Dedifferentiated amniotic fluid mesenchymal stem cell (primary cell): ENCODE data around the gene SYP.
"Not testable (repeated sequence)": the region's sequence is repeated elsewhere in the genome, so short reads cannot be mapped to it uniquely, and the experiment has no call there.

ENCODE experiments used
- DNase-seq: peaks from one replicate; pipeline ENCODE4 v3.0.0-alpha.2; 2016; ENCODE audit errors: extremely low spot score

SYP gene

DNA sequence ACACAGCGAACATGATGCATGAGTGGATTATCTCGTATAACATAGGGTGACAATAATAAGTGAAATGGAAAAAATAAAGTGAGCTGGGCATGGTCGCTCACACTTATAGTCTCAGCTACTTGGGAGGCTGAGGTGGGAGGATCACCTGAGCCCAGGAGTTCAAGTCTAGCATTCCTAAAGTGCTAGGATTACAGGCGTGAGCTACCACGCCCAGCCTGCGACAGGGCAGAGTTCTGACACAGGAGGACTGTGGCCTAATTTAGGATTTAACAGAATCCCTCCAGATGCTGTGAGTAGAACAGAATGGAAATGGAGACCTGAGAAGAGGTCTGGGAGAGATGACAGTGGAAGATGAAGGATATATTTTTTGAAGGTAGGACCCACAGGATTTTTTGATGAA is 10.4 kb downstream of the SYP start:
- DNase-seq = no peak

DNA sequence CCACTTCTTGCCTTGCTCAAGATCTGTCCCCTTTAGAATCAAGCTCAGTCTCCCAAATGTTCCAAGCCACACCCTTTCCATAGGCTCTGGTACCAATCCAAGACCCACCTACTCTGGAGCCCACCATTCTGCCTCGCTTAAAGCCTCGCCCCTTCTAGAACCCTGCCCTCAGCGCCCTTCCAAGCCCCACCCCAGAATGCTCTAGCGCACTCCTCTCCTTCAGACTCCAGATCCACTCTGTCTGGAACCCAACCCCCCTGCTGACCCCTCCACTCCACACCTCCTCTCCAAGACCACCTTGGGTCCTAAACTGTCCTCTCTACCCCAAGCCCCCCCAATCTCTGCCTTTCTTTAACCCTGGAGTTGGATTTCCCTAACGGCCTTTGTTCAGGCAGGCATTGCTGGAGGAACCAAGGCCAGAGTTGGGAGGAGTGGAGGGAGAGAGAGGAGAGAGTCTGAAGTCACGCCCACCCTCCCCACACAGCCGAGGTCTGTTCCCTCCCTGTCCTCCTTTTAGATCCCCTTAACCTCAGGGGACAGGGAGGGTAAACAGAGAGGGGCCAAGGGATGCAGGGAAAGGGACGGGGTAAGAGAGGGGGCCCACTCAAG is 11.4 kb downstream of the SYP start:
- no peak for DNase-seq

- DNase-seq = no peak
Observed at GRCh38 chrX:49187526-49187925, 12.5 kb downstream of the SYP start.

- no peak for DNase-seq
Observed at GRCh38 chrX:49187028-49187394, 13.0 kb downstream of the SYP start.

DNA sequence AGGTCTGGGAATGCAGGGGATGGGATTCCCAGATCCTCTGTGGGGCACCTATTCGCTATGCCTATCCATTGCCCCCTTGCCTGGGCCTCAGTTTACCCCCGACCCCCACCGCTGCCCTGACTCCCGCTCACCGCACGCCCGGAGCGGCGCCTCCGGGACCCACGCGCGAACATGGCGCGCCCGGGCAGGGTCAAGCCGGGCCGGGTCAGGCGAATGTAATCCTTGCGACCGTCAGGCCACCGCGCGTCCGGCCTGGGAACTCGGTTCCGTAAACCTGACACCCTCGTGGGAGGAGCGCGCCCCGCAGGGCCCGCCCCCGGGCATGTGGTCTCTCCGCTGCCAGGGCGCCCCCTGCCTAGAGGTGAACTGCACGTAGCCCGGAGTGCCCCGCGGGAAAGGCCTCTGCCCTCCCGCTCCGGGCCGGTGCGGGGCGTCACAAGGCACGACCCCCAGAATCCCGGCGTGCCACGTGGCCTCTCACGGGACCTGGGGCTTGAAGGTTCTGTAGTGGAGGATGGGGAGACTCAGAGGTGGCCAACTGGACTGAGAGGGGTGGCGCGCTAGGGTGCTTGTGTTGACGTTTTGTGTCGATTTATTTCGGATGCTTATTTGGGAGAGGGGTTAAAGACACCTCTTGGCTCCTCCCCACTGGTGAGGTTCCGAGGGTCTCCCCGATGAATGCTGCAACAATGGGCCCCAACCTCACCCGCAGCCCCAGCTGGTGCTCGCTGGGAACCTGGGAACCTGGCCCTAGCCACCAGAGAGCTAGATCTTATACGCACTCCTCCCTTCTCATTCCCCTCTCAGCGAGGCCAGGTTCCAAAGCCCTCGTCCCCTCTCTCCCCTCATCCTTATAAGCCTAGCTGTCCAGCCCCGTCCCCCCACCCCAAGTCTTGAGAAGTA is 13.6 kb downstream of the SYP start, which contains the start of gene PRICKLE3:
Gene PRICKLE3 (minus strand): TSS at position 249 of the 903 bp plus-strand sequence. CDS start 76 bp downstream, at position 173.
- no peak for DNase-seq

GRCh38 chrX:49184294-49185281 is 15.4 kb downstream of the SYP start:
- DNase-seq = peak; percentile 85

DNA sequence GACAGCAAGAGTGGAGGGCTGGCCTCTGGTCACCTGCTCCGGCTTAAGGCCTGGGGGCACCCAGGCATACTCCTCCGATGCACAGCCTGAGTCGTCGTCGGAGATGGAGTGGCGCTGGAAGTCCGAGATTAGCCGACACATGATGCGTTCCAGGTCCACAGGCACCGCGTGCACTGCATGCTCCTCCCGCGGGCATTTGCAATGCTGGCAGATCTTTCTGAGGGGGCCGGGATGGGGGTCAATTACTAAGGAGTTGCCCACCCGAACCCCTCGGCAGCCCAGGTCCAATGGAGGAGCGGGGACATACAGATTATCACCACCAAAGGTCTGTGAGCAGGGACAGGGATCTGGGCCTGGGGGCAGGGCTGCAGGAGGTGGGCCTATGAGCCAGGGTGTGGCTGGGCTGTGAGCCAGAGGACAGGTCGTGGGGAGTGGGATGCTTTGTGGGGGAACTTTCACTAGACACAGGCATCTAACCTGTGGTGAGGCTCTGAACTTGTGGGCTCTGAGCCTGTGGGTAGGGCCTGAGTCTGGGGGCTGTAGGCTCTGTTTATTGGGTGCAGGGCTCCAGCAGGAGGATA is 16.2 kb downstream of the SYP start:
- DNase-seq = no peak

- no peak for DNase-seq
Observed at GRCh38 chrX:49179358-49179757, 20.6 kb downstream of the SYP start.

- DNase-seq = no peak
Observed at GRCh38 chrX:49178537-49178936, 21.5 kb downstream of the SYP start.

DNA sequence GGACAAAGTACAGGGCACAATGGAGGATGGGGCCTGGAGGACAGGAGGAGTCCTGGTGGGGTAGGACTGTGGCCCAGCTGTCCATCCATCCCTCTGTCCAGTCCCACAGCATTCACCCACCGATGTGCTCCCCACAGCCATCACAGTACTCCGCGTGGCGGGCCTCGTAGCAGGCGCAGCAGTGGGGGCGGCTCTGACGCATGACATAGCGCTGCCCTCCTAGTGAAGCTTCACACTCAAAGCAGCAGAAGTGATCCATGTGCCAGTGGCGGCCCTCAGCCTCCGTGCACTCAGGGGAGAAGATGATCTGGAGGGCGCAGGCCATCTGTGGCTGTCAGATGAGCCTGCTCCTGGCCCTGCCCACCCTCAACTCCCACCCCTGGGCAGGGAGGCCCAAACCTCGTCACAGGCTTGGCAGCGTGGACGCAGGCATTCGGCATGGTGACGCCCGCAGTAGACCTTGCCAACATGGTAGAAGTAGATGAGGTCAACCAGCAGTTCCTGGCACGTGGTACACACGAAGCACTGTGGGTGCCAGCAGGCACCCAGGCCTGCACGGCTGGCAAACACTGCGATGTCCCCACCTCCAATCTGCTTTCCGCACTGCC is 22.0 kb downstream of the SYP start:
- DNase-seq = no peak

DNA sequence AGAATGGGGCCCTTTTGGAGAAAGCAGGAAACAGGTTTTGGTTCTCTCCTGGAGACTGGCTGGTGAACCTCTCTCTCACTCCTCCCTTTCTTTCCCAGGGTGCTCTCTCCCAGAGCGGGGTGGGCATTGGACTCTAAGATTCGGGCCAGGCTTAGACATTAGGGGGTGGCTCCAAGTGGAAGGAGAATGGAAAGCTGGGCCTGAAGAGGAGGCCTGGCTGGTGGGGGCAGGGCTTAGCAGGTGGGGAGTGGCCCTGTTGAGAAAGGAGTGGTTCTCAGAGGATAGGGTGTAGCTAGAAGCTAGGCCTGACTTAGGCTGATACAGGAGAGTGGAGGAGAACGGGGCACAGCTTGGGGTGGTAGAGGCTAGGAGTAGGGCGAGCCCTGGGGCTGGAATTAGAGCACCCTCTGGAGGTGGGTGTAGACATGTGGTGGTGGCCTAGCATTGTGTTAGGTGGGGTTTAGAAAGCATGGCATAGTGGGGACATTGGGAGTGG is 22.6 kb downstream of the SYP start:
- no peak for DNase-seq

DNA sequence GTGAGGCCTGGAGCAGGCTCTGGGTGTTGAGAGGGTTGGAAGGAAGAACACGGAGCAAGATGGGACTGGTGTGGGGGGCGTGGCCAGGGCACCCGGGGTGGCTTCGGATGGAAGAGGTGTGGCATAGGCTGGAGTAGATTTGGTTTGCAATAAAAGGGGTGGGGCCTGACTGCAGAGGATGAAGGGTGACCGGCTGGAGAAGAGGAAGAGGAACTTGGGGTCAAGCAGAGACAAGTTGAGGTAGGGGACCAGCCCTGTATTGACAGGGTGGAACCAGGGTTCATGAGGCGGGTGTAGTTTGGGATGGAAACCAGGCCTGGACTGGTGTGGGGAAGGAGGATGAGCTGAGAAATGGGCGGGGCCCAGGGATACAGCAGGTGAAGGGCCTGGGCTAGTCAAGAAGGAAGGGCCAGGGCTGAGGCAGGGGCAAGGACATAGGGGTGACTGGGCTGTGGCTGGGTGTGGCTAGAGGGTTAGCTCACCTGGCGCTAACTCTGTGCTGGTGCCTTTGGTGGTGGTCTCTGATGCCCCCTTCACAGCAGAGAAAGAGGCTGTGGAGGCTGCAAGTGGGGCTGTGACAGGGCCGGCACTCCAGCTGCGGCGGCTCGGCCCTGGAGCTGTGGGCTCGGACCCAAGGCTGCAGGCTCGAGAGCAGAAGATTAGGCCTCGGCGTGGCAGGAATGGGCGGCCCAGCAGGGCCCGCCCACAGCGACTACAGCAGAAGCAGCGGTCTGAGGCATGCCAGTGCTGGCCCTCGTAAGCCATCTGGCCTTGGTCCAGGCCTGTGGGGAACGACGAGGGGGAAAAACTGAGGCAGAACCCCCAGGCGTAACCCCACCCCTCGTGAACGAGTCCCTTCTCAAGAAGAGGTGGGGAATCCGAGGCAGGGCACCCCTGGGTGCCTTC is 23.3 kb downstream of the SYP start:
- no peak for DNase-seq

- DNase-seq = no peak
Observed at GRCh38 chrX:49175435-49176274, 24.3 kb downstream of the SYP start.

DNA sequence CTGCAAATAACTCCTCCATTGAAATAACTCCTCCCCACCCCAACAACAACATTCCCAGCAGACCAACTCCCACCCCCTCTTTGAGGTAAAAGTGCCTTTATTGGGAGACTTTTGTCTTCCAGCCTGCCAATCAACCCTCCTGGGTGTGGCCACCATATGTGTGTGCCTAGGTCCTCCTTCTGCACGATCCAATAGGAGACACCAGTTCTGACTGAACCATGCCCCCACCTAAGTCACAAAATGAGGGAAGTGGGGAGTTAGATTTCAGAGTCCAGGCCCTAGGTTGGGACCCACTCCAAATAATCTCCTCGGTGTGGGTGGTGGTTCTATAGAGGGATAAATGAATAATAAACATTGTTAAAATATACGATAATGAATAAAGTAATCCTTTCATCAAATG is 25.3 kb downstream of the SYP start:
- DNase-seq = no peak

DNA sequence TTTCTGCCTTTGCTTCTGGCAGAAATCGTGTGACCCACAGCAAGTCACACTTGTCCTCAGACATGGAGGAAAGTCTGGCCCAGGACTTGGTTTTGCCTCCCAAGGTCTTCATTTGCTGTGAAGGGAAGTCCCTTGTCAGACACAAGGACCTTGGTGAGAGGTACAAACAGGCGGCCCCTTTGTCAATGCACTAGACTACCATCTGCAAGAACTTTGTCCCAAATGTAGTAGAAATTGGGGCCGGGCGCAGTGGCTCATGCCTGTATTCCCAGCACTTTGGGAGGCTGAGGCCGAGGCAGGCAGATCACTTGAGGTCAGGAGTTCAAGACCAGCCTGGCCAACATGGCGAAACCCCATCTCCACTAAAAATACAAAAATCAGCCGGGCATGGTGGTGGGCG is 26.4 kb downstream of the SYP start:
- DNase-seq = not testable (repeated sequence)

- DNase-seq = no peak
Observed at GRCh38 chrX:49172280-49172780, 27.7 kb downstream of the SYP start.

GRCh38 chrX:49171752-49172279 is 28.2 kb downstream of the SYP start, which contains the start of gene PLP2:
Gene PLP2 (plus strand): TSS chrX:49171898. CDS start chrX:49172001, 103 bp downstream.
- DNase-seq = no peak

GRCh38 chrX:49167740-49168108 is 32.3 kb downstream of the SYP start:
- DNase-seq = no peak
